HG02852 (cell line): ENCODE measurements around the gene TANGO2.

Experiments
- ATAC-seq: cut with Tn5 transposase; IDR thresholded peaks from one replicate; pipeline ENCODE4 v1.9.1; 2021; ENCODE audit warnings: mild to moderate bottlenecking, moderate library complexity; ENCODE audit not compliant: unreplicated experiment

Gene TANGO2

DNA sequence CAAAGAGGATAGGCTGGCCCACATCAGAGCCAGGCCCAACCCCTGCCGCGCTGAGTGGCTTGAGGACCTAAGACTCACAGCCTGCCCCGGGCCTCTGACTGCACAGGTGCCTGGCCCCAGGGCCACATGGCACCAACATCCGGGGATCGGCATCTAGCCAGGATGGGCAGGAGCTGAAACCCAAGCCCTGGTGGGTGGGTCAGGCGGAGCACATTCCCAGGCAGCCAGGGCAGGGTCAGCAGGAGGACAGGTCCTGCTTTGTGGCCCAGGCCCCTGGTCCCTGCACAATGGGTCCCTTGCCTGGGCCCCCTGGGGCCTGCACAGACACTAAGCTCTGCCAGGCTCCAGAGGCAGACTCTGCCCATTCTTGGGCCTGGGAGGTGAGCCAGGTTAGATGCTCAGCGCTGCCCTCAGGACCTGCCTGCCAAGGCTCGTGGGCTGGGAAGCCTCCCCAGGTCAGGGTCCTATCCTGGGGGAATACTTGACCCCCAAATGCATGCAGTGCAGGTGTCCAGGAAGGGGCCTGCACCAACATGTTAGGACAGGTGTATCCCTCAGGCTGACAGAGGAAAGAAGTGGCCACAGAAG, 37.8 kb upstream of the TANGO2 start:
- no peak for ATAC-seq

DNA sequence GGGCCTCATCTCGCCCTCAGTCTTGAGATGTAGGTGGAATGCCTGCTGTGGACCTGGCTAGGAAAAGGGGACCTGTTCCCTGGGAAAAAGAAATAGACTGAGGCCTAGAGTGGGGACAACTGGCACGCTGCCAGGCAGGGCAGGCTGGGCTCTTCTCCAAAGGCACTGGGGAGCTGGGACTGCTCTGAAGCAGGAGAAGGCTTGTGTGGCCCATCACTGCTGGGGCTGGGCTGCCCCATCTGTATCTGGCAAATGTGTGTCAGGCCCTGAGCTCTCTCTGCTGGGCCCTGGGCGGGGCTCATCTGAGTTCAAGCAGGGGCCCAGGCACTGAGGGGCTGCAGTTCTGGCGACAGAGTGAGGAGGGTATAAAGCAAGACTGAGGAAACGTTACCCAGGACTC, 37.2 kb upstream of the TANGO2 start:
- no peak for ATAC-seq

DNA sequence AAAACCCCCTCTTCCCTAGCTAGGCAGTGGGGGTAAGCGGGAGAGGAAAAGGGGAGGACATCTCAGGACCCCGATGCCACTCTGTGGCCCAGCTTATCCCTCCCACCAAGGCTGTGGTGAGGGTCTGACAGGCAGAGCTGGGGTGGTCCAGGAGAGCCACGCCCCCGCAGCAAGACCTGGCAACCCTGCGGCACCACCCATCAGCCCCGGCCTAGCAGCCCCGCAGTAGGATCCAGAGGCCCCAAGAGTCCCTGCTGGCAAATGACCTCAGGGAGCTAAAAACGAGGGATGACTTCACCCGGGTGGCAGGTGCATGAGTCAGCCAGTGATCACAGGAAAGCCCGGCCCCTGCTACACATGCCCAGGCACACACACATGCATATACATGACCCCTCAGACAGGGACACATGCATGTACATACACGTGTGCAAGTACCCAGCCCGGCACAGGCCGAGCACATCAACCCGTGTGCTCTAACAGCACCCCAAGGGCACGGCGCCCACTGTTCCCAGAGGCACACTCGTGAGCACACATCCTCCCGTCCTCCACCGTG, 36.6 kb upstream of the TANGO2 start:
- ATAC-seq, result no peak

- ATAC-seq, result no peak
Observed at GRCh38 chr22:19984851-19985811, 35.8 kb upstream of the TANGO2 start.

GRCh38 chr22:19986011-19986409, 34.9 kb upstream of the TANGO2 start:
- no peak for ATAC-seq

DNA sequence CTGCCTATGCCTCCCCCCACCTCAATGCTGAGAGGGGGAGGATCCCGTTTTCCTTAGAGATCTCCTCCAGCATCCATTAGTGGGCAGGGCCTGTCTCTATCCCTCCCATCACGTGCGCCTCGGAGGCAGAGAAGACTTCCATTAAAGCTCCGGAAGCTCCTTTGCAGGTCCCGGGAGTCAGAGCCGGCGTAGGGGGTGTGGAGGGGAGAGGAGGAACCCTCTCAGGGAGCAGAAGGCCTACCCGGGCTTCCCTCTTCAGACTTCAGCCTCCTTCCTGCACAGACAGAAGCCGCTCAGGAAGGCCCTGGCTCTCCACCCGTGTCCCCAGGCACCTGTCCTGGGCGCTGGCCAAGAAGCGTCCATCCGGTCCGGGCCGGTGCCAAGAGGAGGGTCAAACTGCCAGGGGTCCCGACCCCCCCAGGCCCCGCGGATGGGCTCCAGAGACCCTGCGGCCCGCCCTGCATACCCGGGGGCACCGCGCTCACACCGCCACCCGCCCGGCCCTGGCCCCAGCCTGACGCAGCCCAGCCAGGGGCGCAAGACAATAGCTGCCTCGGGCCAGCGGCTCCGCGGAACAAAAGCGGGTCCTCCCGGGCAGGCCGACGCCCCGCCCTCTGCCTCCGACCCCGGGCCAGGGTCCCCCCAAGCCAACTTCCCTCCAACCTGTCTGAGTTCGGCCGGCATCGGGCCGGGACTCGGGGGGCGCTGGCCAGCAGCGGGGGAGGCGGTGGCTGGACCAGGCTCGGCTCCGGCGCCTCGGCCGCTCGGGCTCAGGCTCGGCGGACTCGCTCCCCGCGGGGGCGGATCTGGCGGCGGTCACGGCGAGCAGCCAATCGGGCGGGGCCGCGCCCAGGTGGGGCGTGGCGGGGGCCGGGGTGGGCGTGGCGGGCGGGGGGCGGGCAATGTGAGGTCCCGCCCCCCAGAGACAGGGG, 34.2 kb upstream of the TANGO2 start:
- peak; percentile 58 for ATAC-seq

DNA sequence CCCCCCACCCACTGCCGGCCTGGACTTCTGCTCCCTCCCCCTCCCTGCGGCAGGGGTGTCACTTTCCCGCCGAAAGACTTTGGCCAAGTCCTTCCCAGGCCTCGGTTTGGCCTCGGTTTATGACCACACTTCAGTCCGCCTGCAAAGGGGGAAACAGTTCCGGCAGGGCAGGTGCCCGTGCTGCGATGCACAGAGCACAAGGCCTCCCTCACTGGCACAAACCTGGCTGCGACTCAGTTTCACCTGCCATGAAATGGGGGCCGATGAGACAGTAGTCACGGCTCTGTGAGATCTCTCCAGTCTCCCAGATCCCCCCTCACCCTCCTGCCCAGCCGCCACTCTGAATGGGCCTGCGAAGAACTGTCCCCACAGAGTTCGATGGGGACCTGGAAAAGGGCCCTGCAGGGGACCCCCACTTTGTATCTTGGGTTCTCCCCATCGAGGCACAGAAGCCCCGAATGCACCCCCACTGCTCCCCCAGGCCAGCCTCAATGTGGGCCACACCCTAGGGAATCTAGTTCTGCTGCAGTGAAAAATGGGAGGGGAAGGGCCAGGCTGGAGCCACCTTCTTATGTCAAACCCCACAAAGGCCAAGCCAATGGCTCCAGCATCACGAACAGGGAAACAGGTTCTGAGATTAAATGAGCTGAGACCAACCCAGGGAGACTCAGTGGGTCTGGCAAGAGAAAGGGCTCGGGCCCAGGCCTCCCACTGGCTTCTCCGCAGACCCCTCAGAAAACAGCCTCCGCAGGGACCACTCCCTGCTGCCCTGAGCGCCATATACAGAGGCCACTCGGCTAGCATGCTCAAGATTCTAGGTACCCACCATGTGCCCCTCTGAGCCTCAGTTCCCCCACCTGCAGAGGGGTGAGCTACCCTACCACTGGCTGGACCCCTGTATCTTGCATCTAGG, 33.3 kb upstream of the TANGO2 start:
- no peak for ATAC-seq

GRCh38 chr22:19988331-19988808, 32.5 kb upstream of the TANGO2 start:
- ATAC-seq, result no peak

GRCh38 chr22:19988965-19989724, 31.8 kb upstream of the TANGO2 start:
- no peak for ATAC-seq

GRCh38 chr22:19989725-19990067, 31.2 kb upstream of the TANGO2 start:
- no peak for ATAC-seq

DNA sequence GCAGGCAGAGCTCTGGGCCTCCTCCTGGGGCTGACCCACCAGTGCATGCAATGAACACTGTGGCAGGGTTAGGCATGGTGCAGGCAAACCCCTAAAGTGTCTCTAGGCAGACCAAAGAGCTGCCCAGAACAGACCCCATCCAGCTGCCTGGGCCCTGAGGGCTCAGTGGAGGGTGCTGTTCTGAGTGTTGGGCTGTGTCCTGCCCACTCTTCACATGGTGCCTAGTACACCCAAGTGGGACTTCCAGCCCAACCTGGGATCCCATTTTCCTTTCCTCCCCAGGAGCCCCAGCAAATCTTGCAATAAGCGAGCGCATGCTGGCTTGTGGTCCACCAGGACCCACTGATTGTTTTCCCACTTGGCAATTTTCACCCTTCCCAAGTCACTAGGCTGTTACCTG, 30.7 kb upstream of the TANGO2 start:
- ATAC-seq, result no peak

DNA sequence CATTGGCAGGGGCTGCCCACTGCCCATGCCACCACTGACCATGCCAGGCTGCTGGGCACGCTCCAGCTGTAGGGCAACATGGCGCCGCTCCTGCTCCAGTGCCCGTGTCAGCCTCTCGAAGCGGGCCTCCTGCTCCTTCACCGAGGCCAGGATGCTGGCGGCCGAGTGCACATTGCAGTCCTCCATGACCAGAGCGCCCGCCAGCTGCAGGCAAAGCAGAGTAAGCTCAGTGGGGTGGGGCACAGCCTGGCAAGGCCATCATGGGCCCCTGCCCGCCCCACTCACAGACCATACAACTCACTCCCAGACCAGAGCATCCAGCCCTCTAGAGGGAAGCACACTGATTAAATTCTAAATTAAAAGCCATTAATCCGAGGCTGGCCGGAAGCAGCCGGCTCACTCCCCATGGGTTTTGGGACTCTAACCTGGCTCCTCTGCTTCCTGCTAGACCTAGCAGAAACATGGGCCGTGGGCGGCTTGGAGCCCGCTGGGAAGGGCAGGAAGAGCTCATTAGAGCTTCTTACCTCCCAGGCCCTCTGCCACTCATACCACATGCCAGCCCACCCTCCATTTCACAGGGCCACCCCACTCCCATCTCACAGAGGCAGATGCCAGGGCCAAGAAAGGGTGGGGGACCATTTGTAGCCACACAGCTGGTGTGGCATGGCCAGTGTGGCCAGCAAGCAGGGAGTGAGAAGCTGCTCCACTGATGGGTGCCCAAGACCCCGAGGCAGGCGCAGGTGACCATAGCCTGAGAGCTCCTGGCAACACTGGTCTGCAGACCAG, 30.1 kb upstream of the TANGO2 start:
- no peak for ATAC-seq

- no peak for ATAC-seq
Observed at GRCh38 chr22:19991395-19991644, 29.6 kb upstream of the TANGO2 start.

DNA sequence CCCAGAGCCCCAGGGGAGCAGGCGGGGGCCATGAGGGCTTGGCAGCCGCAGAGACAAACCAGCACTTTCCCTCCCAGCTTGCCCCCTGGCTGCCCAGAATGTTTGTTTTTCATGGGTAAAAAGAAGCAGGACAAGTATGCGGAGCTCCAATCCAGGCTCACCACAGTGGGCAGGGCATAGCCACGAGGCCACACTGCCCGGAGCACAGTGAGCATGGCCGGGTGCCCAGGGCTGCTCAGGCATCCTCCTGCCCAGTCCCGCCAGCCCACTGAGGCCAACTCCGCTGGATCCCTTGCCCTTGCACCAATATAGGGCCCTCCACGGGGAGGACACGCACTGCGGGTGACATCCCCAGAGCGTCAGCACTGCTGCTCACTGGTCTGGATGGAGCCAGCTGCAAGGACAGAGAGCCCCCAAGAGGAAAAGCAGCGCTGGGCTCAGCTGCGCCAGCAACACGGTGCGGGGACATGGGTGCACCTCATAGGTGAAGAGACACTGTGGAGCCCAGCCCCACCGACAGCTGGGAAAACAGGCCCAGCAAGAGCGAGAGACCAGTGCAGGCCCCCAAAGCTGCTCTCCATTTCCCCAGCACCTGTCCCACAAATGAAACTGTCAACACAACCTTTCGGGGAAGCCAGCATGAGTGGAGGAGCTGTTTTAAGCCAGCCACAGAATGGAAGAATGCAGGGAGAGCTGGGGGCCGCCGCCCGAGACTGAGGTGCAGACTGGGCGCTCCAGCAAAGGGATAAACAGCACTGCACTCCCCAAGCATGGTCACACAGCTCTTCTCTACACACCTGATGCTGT, 29.1 kb upstream of the TANGO2 start:
- ATAC-seq, result no peak

DNA sequence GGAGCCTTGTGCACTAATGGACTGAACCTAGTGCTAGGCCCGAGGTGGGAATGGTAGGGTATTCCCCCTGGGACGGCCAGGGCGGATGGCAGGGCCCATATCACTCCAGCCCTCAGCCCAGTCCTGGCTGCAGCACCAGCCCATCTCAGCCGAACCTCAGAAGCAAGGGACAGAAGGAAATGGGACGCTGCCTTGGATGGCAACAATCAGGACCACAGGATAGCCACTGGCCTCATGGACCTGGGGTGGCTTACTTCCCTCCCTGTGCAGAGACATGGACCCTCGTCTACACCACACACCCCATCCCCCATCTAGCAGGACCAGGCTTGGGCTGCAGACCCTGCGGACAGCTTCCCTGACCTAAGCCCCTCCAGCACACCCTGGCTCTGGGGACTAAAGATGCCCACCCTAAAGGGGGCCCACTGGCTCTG, 28.4 kb upstream of the TANGO2 start:
- ATAC-seq, result no peak

DNA sequence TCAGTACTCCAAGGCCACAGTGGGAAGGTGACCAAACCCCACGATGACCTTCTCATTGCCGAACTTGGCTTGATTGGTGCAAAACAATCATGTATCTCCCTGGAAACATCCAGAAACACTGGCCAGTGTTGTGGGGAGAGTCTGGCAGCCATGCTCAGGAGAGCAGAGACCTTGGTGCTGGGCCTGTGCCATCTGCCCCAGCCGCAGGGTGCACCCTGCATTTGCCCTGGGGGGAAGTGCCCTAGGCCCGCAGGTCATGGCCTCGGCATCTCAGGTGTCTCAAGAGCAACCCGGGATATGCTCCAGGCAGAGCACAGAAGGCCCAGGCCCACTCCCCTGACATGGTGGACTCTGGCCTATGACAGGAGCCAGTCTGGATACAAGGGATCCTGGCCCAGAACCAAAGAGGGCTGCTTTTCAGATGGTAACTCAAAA, 28.0 kb upstream of the TANGO2 start:
- no peak for ATAC-seq

GRCh38 chr22:19993926-19994325, 27.0 kb upstream of the TANGO2 start:
- no peak for ATAC-seq
